Endothelial cell of umbilical vein (primary cell): ENCODE data around the gene PTPRE. TPM values are rescaled to one million over a fixed set of nuclear protein-coding genes. Genes with fewer than 3 reads are reported as not detected.

Experiments used
- BruUV-seq: library from RNA; stranded (reverse); fragments of 400-500 nt; replicated peaks from 2 replicates; lab custom pipeline; 2021; lab: Mats Ljungman, UMichigan
- CTCF ChIA-PET: fragments of 300-600, 350-600 bp; sonication (Branson Sonifier 250); formaldehyde crosslinking; loops from one replicate; lab custom pipeline; 2021; ENCODE audit warnings: antibody characterized with exemption, inconsistent platforms; lab: Charles Lee
- POLR2A ChIA-PET: fragments of 300-600, 350-600 bp; sonication (Branson Sonifier 250); formaldehyde crosslinking; loops from one replicate; lab custom pipeline; 2021; ENCODE audit warnings: antibody characterized with exemption, inconsistent platforms; lab: Charles Lee
- DNase-seq: peaks from one replicate; pipeline ENCODE4 v3.0.0-alpha.2; 2011; ENCODE audit warnings: low read depth, low spot score
- FAIRE-seq: peaks from 2 replicates; lab custom pipeline; 2011; peaks lifted over from hg19 to GRCh38; lab: Jason Lieb, UNC
- H2AFZ ChIP-seq: 2 replicates; pipeline ENCODE4 v1.6.0; 2012; ENCODE audit warnings: low read depth, low read length, control low read depth, inconsistent platforms
- H3K27ac ChIP-seq: 2 replicates; pipeline ENCODE4 v1.5.1; 2011; ENCODE audit warnings: low read depth, mild to moderate bottlenecking, control low read depth, low read length, moderate library complexity; ENCODE audit not compliant: insufficient read depth
- H3K27me3 ChIP-seq, 2 experiments: 2 replicates each; pipeline versions ENCODE4 v1.6.0 to v1.6.1; 2011; ENCODE audit warnings: low read length in 2 of 2, mixed read lengths in 1 of 2; ENCODE audit not compliant: control insufficient read depth in 2 of 2, insufficient read depth in 2 of 2
- H3K36me3 ChIP-seq, 2 experiments: 2 replicates in 1 of 2; 3 replicates in 1 of 2; pipeline ENCODE4 v1.5.1; 2011; ENCODE audit warnings: low read length in 2 of 2, mild to moderate bottlenecking in 1 of 2, moderate library complexity in 1 of 2; ENCODE audit not compliant: control insufficient read depth in 2 of 2, insufficient read depth in 2 of 2; ENCODE audit errors: extremely low read depth in 1 of 2
- H3K4me1 ChIP-seq: 3 replicates; pipeline ENCODE4 v1.5.1; 2011; ENCODE audit warnings: mild to moderate bottlenecking, low read length; ENCODE audit not compliant: control insufficient read depth, insufficient read depth; ENCODE audit errors: extremely low read depth
- H3K4me2 ChIP-seq: 2 replicates; pipeline ENCODE4 v1.6.1; 2011; ENCODE audit warnings: low read length, control low read depth, mixed read lengths; ENCODE audit not compliant: insufficient read depth
- H3K4me3 ChIP-seq, 3 experiments: fragments of 200-600 bp in 1 of 3; sonication (generic), shearing (Covaris generic) in 1 of 3; replicated peaks in 1 of 3; 2 replicates each; pipeline ENCODE4 v1.5.1; 2011 to 2016; ENCODE audit warnings: control low read depth in 3 of 3, low read length in 3 of 3, mild to moderate bottlenecking in 2 of 3, inconsistent platforms in 1 of 3, low read depth in 1 of 3, moderate library complexity in 1 of 3; ENCODE audit not compliant: insufficient read depth in 1 of 3
- H3K79me2 ChIP-seq: 2 replicates; pipeline ENCODE4 v1.6.0; 2012; ENCODE audit warnings: low read length, inconsistent platforms; ENCODE audit not compliant: control insufficient read depth, insufficient read depth
- H3K9ac ChIP-seq: replicated peaks from 2 replicates; pipeline ENCODE3; 2011; ENCODE audit warnings: low read length, control low read depth; ENCODE audit not compliant: insufficient read depth; ENCODE audit errors: extremely low read depth
- H3K9me1 ChIP-seq: replicated peaks from 3 replicates; pipeline ENCODE4 v1.6.0; 2011; ENCODE audit warnings: mild to moderate bottlenecking, low read length; ENCODE audit not compliant: control insufficient read depth, insufficient read depth; ENCODE audit errors: extremely low read depth
- H3K9me3 ChIP-seq: replicated peaks from 2 replicates; pipeline ENCODE4 v1.5.1; 2012; ENCODE audit warnings: low read length, inconsistent platforms; ENCODE audit not compliant: control insufficient read depth, insufficient read depth
- H4K20me1 ChIP-seq: replicated peaks from 2 replicates; pipeline ENCODE3; 2011; ENCODE audit warnings: mild to moderate bottlenecking, low read length; ENCODE audit not compliant: control insufficient read depth, insufficient read depth; ENCODE audit errors: extremely low read depth
- EZH2 ChIP-seq: IDR thresholded peaks from 2 replicates; pipeline ENCODE4 v1.6.1; 2012; ENCODE audit warnings: borderline replicate concordance, low read depth, mild to moderate bottlenecking, moderate library complexity, low read length, inconsistent platforms; ENCODE audit not compliant: severe bottlenecking
- FOS ChIP-seq: IDR thresholded peaks from 2 replicates; pipeline ENCODE4 v1.6.1; 2011; ENCODE audit warnings: mild to moderate bottlenecking, low read length, moderate library complexity, borderline replicate concordance; ENCODE audit not compliant: insufficient read depth
- GATA2 ChIP-seq: IDR thresholded peaks from 2 replicates; pipeline ENCODE4 v1.7.0; 2011; ENCODE audit warnings: low read depth, mild to moderate bottlenecking, moderate library complexity, mixed read lengths, low read length; ENCODE audit not compliant: insufficient read length, insufficient read depth
- JUN ChIP-seq: IDR thresholded peaks from 2 replicates; pipeline ENCODE4 v1.6.1; 2011; ENCODE audit warnings: borderline replicate concordance, low read depth; ENCODE audit not compliant: insufficient read length, insufficient read depth
- MYC ChIP-seq: IDR thresholded peaks from one replicate; pipeline ENCODE4 v1.6.1; 2011; ENCODE audit warnings: mild to moderate bottlenecking, low read depth, low read length
- POLR2A ChIP-seq: IDR thresholded peaks from 2 replicates; pipeline ENCODE4 v1.6.1; 2012; ENCODE audit warnings: low read depth, mild to moderate bottlenecking, control low read depth, low read length
- POLR2AphosphoS5 ChIP-seq: IDR thresholded peaks from 2 replicates; pipeline ENCODE4 v1.6.1; 2012; ENCODE audit warnings: low read depth, mild to moderate bottlenecking, control low read depth, low read length, moderate library complexity; ENCODE audit not compliant: insufficient read depth
- dilution Hi-C: fragments of 300-500 bp; cut with MboI; formaldehyde crosslinking; loops from one replicate; pipeline ENCODE4 v1.15.0; 2019; ENCODE audit warnings: low sequenced_read_pairs; ENCODE audit not compliant: extremely low pct_ligation_motif_present
- intact Hi-C: fragments of 100-400 bp; cut with micrococcal nuclease; formaldehyde crosslinking; loops from one replicate; pipeline ENCODE4 v1.10.0; 2022
- polyA plus RNA-seq, 4 experiments: library from polyadenylated mRNA; depleted of rRNA in 3 of 4; stranded (reverse) in 3 of 4; unstranded in 1 of 4; fragments of >200 nt; gene quantifications; 2 replicates each; pipeline versions ENCODE4 v1.2.1 to v1.2.3, GENCODE V29; 2011 to 2012; ENCODE audit warnings: missing spikeins in 1 of 4
- total RNA-seq: library from RNA; stranded (reverse); gene quantifications from 2 replicates; pipeline ENCODE4 v1.2.3, GENCODE V29; 2021
- TF ChIP-seq, protein P1 (sequence below), 2 donors: IDR thresholded peaks; 1 replicate in 1 of 2; 2 replicates in 1 of 2; pipeline ENCODE4 v1.5.1; 2011; ENCODE audit warnings: low read length in 2 of 2, mild to moderate bottlenecking in 2 of 2, moderate library complexity in 2 of 2, control low read depth in 1 of 2, inconsistent platforms in 1 of 2, low read depth in 1 of 2; ENCODE audit not compliant: insufficient read depth in 1 of 2; ENCODE audit errors: extremely low read depth in 1 of 2

Gene PTPRE
- total and polyA plus RNA-seq, 2 donors (not counting 3 experiments of a cell fraction or from before 2014, with no cell fraction given): 37.3 to 116 TPM

- Histone ChIP-seq H3K9me3 (no peaks in the 10 kb centered on the region), H3K4me3 (no peak overlapping the region), H3K9ac (peak overlapping the region; percentile 32), H3K79me2 (peaks cover 27% of the 10 kb centered on the region), H3K9me1 (no peaks in the 10 kb centered on the region), H3K27me3 (no peaks in the 10 kb centered on the region), H3K27ac (peak overlapping the region; percentile 72), H3K4me2 (no peak overlapping the region), H3K36me3 (peaks cover 0 to 5% of the 10 kb centered on the region in 2 experiments), H4K20me1 (no peaks in the 10 kb centered on the region), H3K4me1 (peaks cover 78% of the 10 kb centered on the region), H2AFZ (no peak overlapping the region)
- dilution Hi-C loops (no loop called here), intact Hi-C loops (loop anchor here (1.0 kb wide), 1 partner anchor 20 kb away; no protein-coding TSS in a partner anchor)
- CTCF ChIA-PET: interaction anchor here (0.9 to 10.3 kb wide), 5 partner anchors 9 to 146 kb away, joined by 3 to 68 read pairs (median 5); partner anchors contain the start of gene PTPRE
- FAIRE-seq (peak; percentile 86), DNase-seq (peak; percentile 74)
- POLR2A ChIA-PET: no interaction called here
- TF ChIP-seq JUN (no peak), POLR2A (no peak), FOS (no peak), EZH2 (no peak), GATA2 (no peak), MYC (no peak), POLR2AphosphoS5 (no peak)
- TF ChIP-seq, protein P1, sequence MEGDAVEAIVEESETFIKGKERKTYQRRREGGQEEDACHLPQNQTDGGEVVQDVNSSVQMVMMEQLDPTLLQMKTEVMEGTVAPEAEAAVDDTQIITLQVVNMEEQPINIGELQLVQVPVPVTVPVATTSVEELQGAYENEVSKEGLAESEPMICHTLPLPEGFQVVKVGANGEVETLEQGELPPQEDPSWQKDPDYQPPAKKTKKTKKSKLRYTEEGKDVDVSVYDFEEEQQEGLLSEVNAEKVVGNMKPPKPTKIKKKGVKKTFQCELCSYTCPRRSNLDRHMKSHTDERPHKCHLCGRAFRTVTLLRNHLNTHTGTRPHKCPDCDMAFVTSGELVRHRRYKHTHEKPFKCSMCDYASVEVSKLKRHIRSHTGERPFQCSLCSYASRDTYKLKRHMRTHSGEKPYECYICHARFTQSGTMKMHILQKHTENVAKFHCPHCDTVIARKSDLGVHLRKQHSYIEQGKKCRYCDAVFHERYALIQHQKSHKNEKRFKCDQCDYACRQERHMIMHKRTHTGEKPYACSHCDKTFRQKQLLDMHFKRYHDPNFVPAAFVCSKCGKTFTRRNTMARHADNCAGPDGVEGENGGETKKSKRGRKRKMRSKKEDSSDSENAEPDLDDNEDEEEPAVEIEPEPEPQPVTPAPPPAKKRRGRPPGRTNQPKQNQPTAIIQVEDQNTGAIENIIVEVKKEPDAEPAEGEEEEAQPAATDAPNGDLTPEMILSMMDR (IDR thresholded peaks at IDR 0.05; ENCODE audit: extremely low read depth in 1 of 2, insufficient read depth in 1 of 2, low read depth in 1 of 2, low read length in 2 of 2): no peak
- no TSS peak for BruUV-seq
Observed at GRCh38 chr10:127922675-127923366, 15.9 kb downstream of the PTPRE start.
